Parathyroid adenoma (tissue), 2 donors: Measurements from ENCODE around the gene LPAR5.

Experiments
- H2AFZ ChIP-seq: fragments of 300-600 bp; sonication (generic); one replicate; pipeline ENCODE4 v1.7.0; 2017; ENCODE audit warnings: antibody characterized with exemption, mild to moderate bottlenecking
- H3K27ac ChIP-seq: fragments of 300-600 bp; sonication (generic); one replicate; pipeline ENCODE4 v1.7.0; 2017
- H3K27me3 ChIP-seq: fragments of 300-600 bp; sonication (generic); one replicate; pipeline ENCODE4 v1.7.0; 2017; ENCODE audit warnings: low read length; ENCODE audit not compliant: control insufficient read depth, insufficient read depth
- H3K36me3 ChIP-seq: fragments of 300-600 bp; sonication (generic); one replicate; pipeline ENCODE4 v1.7.0; 2017; ENCODE audit warnings: low read length; ENCODE audit not compliant: control insufficient read depth, insufficient read depth
- H3K4me1 ChIP-seq: fragments of 300-600 bp; sonication (generic); one replicate; pipeline ENCODE4 v1.7.0; 2017; ENCODE audit warnings: control low read depth
- H3K4me2 ChIP-seq: fragments of 300-600 bp; sonication (generic); one replicate; pipeline ENCODE4 v1.7.0; 2017; ENCODE audit warnings: low read length
- H3K4me3 ChIP-seq: fragments of 300-600 bp; sonication (generic); one replicate; pipeline ENCODE4 v1.7.0; 2017; ENCODE audit warnings: low read depth, low read length
- H3K79me2 ChIP-seq: fragments of 300-600 bp; sonication (generic); one replicate; pipeline ENCODE4 v1.7.0; 2017; ENCODE audit warnings: control low read depth
- H3K9ac ChIP-seq: fragments of 300-600 bp; sonication (generic); one replicate; pipeline ENCODE4 v1.7.0; 2017; ENCODE audit warnings: mild to moderate bottlenecking
- H3K9me3 ChIP-seq: fragments of 300-600 bp; sonication (generic); one replicate; pipeline ENCODE4 v1.7.0; 2017; ENCODE audit warnings: low read length; ENCODE audit not compliant: control insufficient read depth
- CTCF ChIP-seq: fragments of 300-600 bp; sonication (generic); IDR thresholded peaks from one replicate; pipeline ENCODE4 v1.7.0; 2017; ENCODE audit warnings: antibody characterized with exemption, mild to moderate bottlenecking
- donor health status: primary hyperparathyroidism.

Gene LPAR5

DNA sequence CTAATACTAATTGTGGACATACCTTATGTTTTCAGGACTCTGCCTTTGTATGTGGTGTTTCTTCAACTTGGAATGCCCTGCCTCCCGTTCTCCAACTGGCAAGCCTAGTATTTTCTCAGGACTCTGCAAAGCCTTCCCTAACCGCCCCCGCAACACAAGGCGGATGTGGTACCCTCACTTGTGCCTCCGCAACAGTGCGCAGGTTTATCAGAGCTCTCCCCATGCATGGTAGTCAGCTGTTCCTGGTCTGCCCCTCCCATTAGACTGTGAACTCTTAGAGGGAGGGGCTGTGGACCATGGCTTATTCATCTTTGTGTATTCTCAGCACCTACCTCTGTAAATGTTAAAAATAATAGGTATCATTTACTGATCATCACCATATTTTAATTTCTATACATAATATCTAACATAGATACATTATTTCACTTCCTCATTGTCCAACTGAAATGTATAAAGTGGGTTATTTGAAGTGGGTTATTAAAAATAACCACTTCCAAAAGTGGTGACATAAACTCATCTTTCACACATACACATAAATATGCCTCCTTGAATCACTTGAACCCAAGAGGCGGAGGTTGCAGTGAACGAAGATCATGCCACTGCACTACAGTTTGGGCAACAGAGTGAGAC is 9.0 kb downstream of the LPAR5 start:
- H3K79me2 ChIP-seq: no peaks in the 10 kb centered on the region
- H3K36me3 ChIP-seq: no peaks in the 10 kb centered on the region
- no peaks in the 10 kb centered on the region for H3K27me3 ChIP-seq
- H3K9ac ChIP-seq: no peak overlapping the region
- H3K27ac ChIP-seq: no peak overlapping the region
- no peak overlapping the region for H3K4me3 ChIP-seq
- H2AFZ ChIP-seq: no peak overlapping the region
- H3K4me1 ChIP-seq: peaks cover 5% of the 10 kb centered on the region
- no peak overlapping the region for H3K4me2 ChIP-seq
- TF ChIP-seq CTCF: no peak
- no peaks in the 10 kb centered on the region for H3K9me3 ChIP-seq

GRCh38 chr12:6620885-6621274 is 14.9 kb downstream of the LPAR5 start:
- Histone ChIP-seq H3K27ac (no peak overlapping the region), H3K27me3 (no peaks in the 10 kb centered on the region), H3K9me3 (no peaks in the 10 kb centered on the region), H3K4me1 (peaks cover 5% of the 10 kb centered on the region), H3K9ac (no peak overlapping the region), H2AFZ (peak overlapping the region; percentile 16), H3K36me3 (no peaks in the 10 kb centered on the region), H3K4me3 (no peak overlapping the region), H3K79me2 (no peaks in the 10 kb centered on the region), H3K4me2 (no peak overlapping the region)
- no peak for TF ChIP-seq CTCF

DNA sequence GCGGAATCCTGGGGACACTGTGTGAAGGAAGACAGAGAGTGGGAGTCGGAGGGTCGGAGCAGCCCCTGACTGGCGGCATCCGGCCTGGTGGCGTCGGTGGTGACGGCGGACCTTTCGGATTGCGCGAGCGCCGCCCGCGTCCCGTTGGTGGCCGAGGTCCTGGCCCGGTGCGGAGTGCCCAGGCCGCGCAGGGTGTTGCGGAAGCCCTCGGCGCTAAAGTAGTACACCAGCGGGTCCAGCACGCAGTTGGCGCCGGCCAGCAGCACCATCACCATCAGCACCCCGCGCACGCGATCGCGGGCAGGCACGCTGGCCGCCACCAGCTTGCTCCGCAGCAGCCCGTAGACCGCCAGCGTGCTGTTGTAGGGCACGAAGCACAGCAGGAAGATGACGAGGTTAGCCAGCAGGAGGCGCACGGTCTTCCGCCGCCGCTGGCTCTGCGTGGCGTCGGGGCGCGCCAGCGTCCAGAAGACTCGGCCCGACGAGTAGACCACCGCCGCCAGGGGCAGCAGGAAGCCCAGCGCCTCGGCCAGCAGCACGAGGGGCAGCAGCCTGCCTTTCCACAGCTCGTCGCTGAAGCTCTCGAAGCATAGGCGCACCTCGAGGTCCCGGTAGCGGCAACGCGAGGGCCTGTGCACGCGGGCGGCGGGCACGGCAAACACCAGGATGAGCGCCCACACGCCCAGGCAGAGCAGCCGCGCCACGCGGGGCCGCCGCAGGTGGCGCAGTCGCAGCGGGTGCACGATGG is 15.4 kb downstream of the LPAR5 start:
- H3K9ac ChIP-seq: no peak overlapping the region
- no peaks in the 10 kb centered on the region for H3K79me2 ChIP-seq

GRCh38 chr12:6618483-6619225 is 17.1 kb downstream of the LPAR5 start:
- H3K27ac ChIP-seq: no peak overlapping the region
- H3K9ac ChIP-seq: no peak overlapping the region
- no peak for TF ChIP-seq CTCF
- no peaks in the 10 kb centered on the region for H3K79me2 ChIP-seq
- H3K36me3 ChIP-seq: no peaks in the 10 kb centered on the region
- no peaks in the 10 kb centered on the region for H3K9me3 ChIP-seq
- no peak overlapping the region for H2AFZ ChIP-seq
- H3K4me3 ChIP-seq: no peak overlapping the region
- H3K4me2 ChIP-seq: no peak overlapping the region
- H3K4me1 ChIP-seq: peaks cover 15% of the 10 kb centered on the region
- H3K27me3 ChIP-seq: no peaks in the 10 kb centered on the region

More for the DNA sequence above, 15.4 kb downstream of the LPAR5 start:
- H3K4me2 ChIP-seq: no peak overlapping the region
- peaks cover 5% of the 10 kb centered on the region for H3K4me1 ChIP-seq
- H3K27ac ChIP-seq: no peak overlapping the region
- peak overlapping the region; percentile 16 for H2AFZ ChIP-seq
- H3K27me3 ChIP-seq: no peaks in the 10 kb centered on the region
- TF ChIP-seq CTCF: peak; percentile 33
- no peak overlapping the region for H3K4me3 ChIP-seq
- H3K9me3 ChIP-seq: no peaks in the 10 kb centered on the region
- H3K36me3 ChIP-seq: no peaks in the 10 kb centered on the region
